T-helper 2 cell (primary cell): ENCODE measurements around the gene GNG10.
"Not testable (repeated sequence)": the region's sequence is repeated elsewhere in the genome, so short reads cannot be mapped to it uniquely, and the experiment has no call there.

Source experiments
- DNase-seq, 5 experiments: peaks; one replicate each; pipeline versions ENCODE4 v3.0.0 to v3.0.0-alpha.2; 2012 to 2022
- total RNA-seq, 2 donors: gene quantifications; one replicate each; lab custom pipeline; 2026; lab: John Stamatoyannopoulos, UW

Gene GNG10
- total RNA-seq, result 0.27 to 0.31 reads per million in 2 donors

DNA sequence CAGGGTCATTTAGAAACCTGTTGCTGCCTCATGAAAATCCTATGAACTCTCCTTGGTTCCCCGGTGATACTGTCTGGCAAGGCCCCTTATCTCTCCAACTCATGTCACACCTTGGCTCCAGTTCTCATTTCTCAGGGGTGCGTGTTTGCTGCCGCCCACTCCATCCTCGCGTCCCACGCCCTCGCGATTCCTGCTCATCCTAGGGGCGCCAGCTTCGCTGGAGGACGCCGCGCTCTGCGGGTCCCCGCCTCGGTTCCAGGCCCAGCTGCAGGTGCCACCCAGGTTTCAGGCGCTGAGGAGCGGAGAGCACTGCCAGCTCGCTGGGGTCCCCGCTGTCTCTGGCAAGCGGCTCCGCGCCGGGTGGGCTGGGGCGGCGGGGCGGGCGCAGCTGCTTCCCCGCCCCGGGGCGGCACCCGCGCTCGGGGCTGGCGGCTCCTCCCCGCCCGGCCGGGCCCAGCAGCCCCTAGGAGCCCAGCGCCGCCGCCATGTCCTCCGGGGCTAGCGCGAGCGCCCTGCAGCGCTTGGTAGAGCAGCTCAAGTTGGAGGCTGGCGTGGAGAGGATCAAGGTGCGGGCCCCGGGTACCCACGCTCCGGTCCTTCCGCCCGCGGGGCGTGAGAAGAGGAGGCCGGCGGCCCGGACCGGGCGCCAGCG, at the start of gene GNG10:
Gene GNG10 (plus strand): TSS at position 456 of the 652 bp plus-strand sequence. CDS start 30 bp downstream, at position 486.
- DNase-seq, result peak; percentile 49 to 81 (median 61)

- DNase-seq, result no peak
Measured at GRCh38 chr9:111613436-111614040, 47.9 kb upstream of the GNG10 start.

DNA sequence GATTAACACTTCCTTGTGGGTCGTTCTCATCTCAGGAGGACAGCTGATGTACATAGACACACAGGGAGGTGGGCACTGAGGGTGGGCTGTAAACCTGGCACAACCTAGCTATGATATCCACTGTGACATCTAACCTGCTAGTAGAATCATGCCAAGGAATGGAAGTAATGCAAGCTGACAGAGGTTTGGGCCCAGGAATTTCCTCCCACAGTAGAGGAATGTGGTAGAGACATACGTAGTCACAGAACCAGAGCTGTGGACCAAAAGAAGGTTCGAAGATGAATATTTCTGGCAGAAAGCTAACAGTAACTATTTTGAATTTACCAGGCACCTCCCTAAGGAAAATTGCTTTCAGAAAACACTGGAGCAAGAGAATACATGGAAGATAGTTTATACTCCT, 45.5 kb upstream of the GNG10 start:
- no peak for DNase-seq

- DNase-seq, result not testable (repeated sequence)
Measured at GRCh38 chr9:111617349-111617748, 44.1 kb upstream of the GNG10 start.

DNA sequence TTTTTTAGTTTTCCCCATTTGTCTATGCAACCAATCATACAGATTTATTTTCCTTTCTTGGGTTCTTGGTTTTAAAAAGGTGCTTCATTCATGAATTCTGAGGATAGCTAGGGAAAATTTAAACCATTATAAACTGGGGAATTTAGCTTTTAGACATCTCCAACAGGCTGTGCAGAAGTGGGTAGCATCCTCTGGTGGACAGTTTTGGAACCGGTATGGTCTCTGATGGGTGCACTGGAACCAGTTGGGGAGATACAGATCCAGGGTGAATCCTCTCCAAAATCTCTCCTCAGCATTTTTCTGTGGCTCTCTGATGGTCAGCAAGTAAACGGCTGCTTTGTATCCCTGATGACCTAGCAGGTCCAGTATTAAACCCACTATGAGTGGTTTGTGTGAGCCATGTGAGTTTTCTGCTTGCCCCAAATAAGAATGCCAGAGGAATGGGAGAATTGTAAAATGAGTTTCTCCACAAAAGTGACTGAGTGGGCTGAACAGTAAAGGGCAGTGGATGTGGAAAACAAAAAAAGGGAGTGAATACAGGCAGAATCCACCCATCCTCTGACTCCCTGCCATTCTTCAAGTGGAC, 39.4 kb upstream of the GNG10 start:
- peak in 1 of 5 experiments; percentile 38 for DNase-seq

DNA sequence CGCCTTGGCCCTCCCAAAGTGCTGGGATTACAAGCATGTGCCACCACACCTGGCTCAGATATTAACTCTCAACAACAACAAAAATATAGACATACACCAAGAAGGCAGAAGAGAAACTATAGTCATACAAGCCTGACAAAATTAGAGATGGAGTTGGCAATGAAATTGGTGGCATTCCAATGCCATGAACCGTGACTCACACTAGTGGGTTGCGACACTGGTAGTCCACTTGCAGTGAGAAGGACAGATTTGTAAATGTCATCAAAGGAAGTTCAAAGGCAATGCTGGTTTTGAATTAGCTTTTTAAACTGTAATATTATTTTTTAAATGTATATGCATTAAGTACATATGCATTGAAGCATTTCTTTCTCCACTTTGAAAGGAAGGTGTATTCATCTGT, 38.8 kb upstream of the GNG10 start:
- DNase-seq, result no peak

GRCh38 chr9:111627260-111627963, 34.0 kb upstream of the GNG10 start:
- DNase-seq, result no peak

DNA sequence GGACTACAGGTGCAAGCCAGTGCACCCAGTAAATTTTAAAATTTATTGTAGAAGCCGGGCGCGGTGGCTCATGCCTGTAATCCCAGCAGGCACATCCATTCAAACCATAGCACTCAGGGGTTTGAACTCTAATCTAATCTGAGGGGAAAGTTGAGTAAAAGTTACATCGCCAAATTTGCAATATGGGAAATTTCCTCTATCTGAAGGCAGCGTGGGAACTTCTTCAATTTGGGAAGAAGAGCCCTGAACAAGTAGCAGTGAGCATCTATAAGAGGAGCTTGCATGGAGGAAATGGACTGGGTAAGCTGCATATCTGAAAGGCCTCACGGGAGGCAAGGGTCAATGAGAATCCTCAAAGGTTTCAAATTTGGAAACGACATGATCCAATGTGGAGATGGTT, 33.0 kb upstream of the GNG10 start:
- DNase-seq, result no peak

DNA sequence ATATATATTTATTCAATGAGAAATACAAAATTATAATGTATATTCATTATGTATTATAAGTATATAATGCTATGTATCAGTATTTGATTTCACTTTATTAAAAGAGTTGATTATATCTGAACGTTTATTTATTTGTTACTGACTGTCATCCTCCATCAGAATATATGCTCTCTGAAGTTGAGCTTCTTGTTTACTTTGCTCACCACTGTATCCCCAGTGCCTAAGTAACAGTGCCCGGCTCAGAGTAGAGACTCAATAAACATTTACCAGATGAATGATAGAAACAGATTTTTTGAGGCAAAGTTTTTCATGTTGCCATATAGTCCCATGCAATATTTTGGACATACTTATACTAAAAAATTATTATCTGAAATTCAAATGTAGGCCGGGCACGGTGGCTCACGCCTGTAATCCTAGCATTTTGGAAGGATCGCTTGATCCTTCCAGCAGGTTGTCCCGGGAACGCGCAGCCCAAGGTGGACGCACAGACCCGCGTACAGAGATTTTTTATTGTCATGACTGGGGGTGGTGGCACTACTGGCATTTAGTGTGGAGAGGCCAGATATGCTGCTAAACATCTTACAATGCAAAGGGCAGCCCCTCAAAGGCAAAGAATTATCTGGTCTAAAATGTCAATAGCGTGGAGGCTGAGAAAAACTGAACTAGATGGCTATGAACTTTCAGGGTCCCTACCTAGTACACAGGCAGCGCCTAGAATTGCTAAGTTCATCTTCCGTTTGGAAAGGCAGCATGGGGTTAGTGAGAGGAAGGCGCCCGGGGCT, 31.0 kb upstream of the GNG10 start:
- no peak for DNase-seq

- DNase-seq, result no peak
Measured at GRCh38 chr9:111630964-111631213, 30.5 kb upstream of the GNG10 start.

DNA sequence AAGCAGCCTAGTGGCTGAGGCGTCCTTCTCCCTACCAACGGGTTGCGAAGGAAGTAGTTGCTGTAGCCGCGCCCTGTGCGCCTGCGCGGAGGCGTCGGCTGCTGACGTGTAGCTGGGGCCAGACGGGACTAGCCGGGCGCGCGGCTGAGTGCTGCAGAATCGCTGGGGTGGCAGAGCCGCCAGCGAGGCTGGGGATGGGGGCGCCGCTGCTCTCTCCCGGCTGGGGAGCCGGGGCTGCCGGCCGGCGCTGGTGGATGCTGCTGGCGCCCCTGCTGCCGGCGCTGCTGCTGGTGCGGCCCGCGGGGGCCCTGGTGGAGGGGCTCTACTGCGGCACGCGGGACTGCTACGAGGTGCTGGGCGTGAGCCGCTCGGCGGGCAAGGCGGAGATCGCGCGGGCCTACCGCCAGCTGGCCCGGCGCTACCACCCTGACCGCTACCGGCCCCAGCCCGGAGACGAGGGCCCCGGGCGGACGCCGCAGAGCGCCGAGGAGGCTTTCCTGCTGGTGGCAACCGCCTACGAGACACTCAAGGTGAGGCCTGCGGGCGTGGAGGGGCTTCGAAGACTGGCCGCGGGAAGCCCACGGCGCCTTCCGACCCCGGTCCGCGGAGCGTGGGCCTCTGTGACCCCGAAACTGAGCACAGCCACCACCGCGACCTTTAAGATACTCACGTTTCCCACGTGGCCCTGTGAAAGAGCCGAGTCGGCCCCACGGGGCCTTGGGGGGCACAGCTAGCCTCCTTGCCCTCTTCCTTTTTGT, 30.0 kb upstream of the GNG10 start, which contains the start of gene DNAJC25:
Gene DNAJC25 (plus strand): TSS at position 121 of the 758 bp plus-strand sequence. CDS start 74 bp downstream, at position 195.
- DNase-seq, result peak; percentile 92 to 99 (median 95)

- peak in 1 of 5 experiments; percentile 6 for DNase-seq
Measured at GRCh38 chr9:111632060-111632459, 29.3 kb upstream of the GNG10 start.

- DNase-seq, result no peak
Measured at GRCh38 chr9:111632695-111633388, 28.6 kb upstream of the GNG10 start.

DNA sequence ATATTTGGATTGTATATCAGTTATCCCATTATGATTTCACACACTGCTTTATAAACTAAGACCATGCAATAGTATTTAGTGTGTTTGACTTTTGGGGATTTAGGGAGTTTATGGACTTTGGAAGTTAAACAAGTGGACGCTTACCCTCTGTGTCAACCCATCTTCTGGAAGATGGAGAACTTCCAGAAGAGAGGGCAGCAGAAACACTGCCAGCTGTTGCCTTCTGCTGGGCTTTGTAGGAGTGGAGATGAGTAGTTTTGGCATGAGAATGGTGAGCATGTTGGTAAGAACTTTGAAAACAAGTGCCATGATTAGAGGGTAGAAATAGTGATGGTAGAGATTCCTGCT, 28.0 kb upstream of the GNG10 start:
- DNase-seq, result no peak

GRCh38 chr9:111634860-111635259, 26.5 kb upstream of the GNG10 start:
- DNase-seq, result no peak

GRCh38 chr9:111637421-111637950, 23.9 kb upstream of the GNG10 start:
- DNase-seq, result no peak

DNA sequence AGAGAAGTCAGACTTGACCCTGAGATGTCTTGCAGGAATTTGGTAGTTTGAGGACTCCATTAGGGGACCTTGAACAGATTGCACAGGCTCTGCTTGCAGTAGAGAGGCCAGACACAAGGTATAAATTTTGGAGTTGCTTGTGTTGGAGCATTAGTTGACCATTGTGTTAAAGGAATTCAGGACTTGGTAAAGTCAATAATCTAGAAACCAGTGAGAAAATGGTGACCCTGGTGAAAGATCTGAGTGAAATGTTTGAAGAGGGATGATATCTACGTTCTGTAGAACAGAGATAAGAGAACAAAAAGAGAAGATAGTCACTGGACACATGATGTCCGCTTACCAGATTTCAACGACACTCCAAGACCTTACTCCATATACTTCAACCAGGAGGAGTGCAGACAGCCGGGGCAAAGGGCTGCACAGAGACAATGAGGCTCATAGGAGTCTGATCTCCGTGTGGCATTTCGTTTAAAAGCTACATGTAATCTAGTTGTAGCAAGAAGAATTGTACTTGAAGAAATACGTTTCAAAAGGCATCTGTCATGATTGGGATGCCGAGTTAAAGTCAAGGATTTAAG, 17.1 kb upstream of the GNG10 start:
- DNase-seq, result no peak

DNA sequence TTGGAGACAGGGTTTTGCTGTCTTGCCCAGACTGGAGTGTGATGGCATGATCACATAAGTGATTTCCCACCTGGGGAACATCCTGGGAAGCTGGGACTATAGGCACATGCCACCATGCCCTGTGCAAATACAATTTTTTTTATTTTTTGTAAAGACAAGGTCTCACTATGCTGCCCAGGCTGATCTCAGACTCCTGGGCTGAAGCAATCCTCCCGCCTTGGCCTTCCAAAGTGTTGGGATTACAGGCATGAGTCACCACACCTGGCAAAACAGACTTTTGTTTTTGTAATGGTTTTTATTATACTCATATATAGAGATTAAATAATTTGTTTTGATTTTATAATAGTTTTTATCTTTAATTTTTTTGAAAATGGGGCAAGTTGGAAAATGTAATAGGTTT, 15.6 kb upstream of the GNG10 start:
- no peak for DNase-seq

GRCh38 chr9:111646417-111646816, 15.0 kb upstream of the GNG10 start:
- DNase-seq, result no peak

- no peak for DNase-seq
Measured at GRCh38 chr9:111648066-111648465, 13.3 kb upstream of the GNG10 start.

GRCh38 chr9:111649016-111649415, 12.4 kb upstream of the GNG10 start:
- DNase-seq, result no peak
